Liver (tissue), 9 donors: ENCODE results near the gene WNT8B. TPM values are rescaled to one million over a fixed set of nuclear protein-coding genes. Genes with fewer than 3 reads are reported as not detected.

Experiments used
- DNase-seq: peaks from one replicate; pipeline ENCODE4 v3.0.0-alpha.2; 2017; ENCODE audit warnings: low spot score
- H3K27ac ChIP-seq, 2 donors: one replicate each; pipeline ENCODE4 v1.7.0; 2013; ENCODE audit warnings: inconsistent platforms in 2 of 2, low read length in 2 of 2, control low read depth in 1 of 2, low read depth in 1 of 2, mild to moderate bottlenecking in 1 of 2
- H3K27me3 ChIP-seq, 4 donors: one replicate each; pipeline versions ENCODE4 v1.6.1 to v1.7.0; 2013; ENCODE audit warnings: low read length in 3 of 4, inconsistent platforms in 1 of 4, mild to moderate bottlenecking in 1 of 4, moderate library complexity in 1 of 4; ENCODE audit not compliant: control insufficient read depth in 4 of 4, insufficient read depth in 4 of 4
- H3K36me3 ChIP-seq, 4 donors: one replicate each; pipeline versions ENCODE4 v1.6.1 to v1.7.0; 2013; ENCODE audit warnings: low read length in 3 of 4, mild to moderate bottlenecking in 3 of 4, low read depth in 1 of 4, moderate library complexity in 1 of 4; ENCODE audit not compliant: control insufficient read depth in 4 of 4, insufficient read depth in 3 of 4
- H3K4me1 ChIP-seq, 4 donors: one replicate each; pipeline versions ENCODE4 v1.6.1 to v1.7.0; 2013; ENCODE audit warnings: low read length in 3 of 4, mild to moderate bottlenecking in 3 of 4, moderate library complexity in 1 of 4; ENCODE audit not compliant: control insufficient read depth in 4 of 4, insufficient read depth in 4 of 4
- H3K4me3 ChIP-seq, 3 donors: one replicate each; pipeline versions ENCODE4 v1.6.1 to v1.7.0; 2013; ENCODE audit warnings: low read length in 3 of 3, control low read depth in 1 of 3, low read depth in 1 of 3, mild to moderate bottlenecking in 1 of 3
- H3K9ac ChIP-seq, 2 donors: one replicate each; pipeline ENCODE4 v1.7.0; 2013; ENCODE audit warnings: low read length in 2 of 2, mild to moderate bottlenecking in 2 of 2, moderate library complexity in 2 of 2, control low read depth in 1 of 2, low read depth in 1 of 2
- H3K9me3 ChIP-seq, 4 donors: one replicate each; pipeline versions ENCODE4 v1.6.1 to v1.7.0; 2013; ENCODE audit warnings: low read length in 3 of 4; ENCODE audit not compliant: control insufficient read depth in 4 of 4
- FOXA1 ChIP-seq: IDR thresholded peaks from 2 replicates; pipeline ENCODE4 v1.6.1; 2016; ENCODE audit warnings: antibody characterized with exemption
- FOXA2 ChIP-seq: IDR thresholded peaks from 2 replicates; pipeline ENCODE4 v1.6.1; 2016; ENCODE audit warnings: antibody characterized with exemption
- GABPA ChIP-seq, 2 donors: IDR thresholded peaks in 1 of 2; conservative IDR thresholded peaks in 1 of 2; 2 replicates each; pipeline ENCODE4 v1.6.1; 2016; ENCODE audit warnings: antibody characterized with exemption in 2 of 2, mild to moderate bottlenecking in 1 of 2, moderate library complexity in 1 of 2
- HNF4A ChIP-seq, 2 donors: conservative IDR thresholded peaks; 2 replicates each; pipeline ENCODE4 v1.6.1; 2016; ENCODE audit warnings: antibody characterized with exemption in 2 of 2, mild to moderate bottlenecking in 2 of 2
- JUND ChIP-seq, 2 donors: IDR thresholded peaks; 2 replicates each; pipeline ENCODE4 v1.6.1; 2016; ENCODE audit warnings: antibody characterized with exemption in 2 of 2
- NR2F2 ChIP-seq: IDR thresholded peaks from 2 replicates; pipeline ENCODE4 v1.6.1; 2016; ENCODE audit warnings: antibody characterized with exemption
- RAD21 ChIP-seq, 2 donors: IDR thresholded peaks; 2 replicates each; pipeline ENCODE4 v1.6.1; 2016; ENCODE audit warnings: antibody characterized with exemption in 2 of 2, mild to moderate bottlenecking in 2 of 2
- SP1 ChIP-seq: IDR thresholded peaks from 2 replicates; pipeline ENCODE4 v1.6.1; 2018; ENCODE audit warnings: antibody characterized with exemption, mild to moderate bottlenecking
- TAF1 ChIP-seq: conservative IDR thresholded peaks from 2 replicates; pipeline ENCODE4 v1.6.1; 2016; ENCODE audit warnings: antibody characterized with exemption, mild to moderate bottlenecking
- WGBS: extraction: QIAGEN DNeasy Blood & Tissue Kit; methylation state at CpG from one replicate; pipeline ENCODE4 v1.1.7; 2013; 5-methylcytosine and 5-hydroxymethylcytosine counted together
- polyA plus RNA-seq, 2 donors: library from polyadenylated mRNA; stranded (reverse) in 1 of 2; unstranded in 1 of 2; fragments of 200-250 nt in 1 of 2; fragments of >200 nt in 1 of 2; fragmentation: Nextera tagmentation in 1 of 2; extraction: Ambion mirVana in 1 of 2; gene quantifications; one replicate each; pipeline versions ENCODE4 v1.2.1 to v1.2.3, GENCODE V29; 2013 to 2015
- total RNA-seq, 2 donors: library from RNA; depleted of rRNA; stranded (reverse); fragments of >200 nt; gene quantifications; one replicate each; pipeline ENCODE4 v1.2.3, GENCODE V29; 2014
- TF ChIP-seq, protein P1 (sequence below): IDR thresholded peaks from 2 replicates; pipeline ENCODE4 v1.6.1; 2016; ENCODE audit warnings: antibody characterized with exemption
- TF ChIP-seq, protein P2 (sequence below): IDR thresholded peaks from 2 replicates; pipeline ENCODE4 v1.6.1; 2016; ENCODE audit warnings: antibody characterized with exemption
- TF ChIP-seq, protein P3 (sequence below): IDR thresholded peaks from 2 replicates; pipeline ENCODE4 v1.6.1; 2016; ENCODE audit warnings: antibody characterized with exemption
- donor health status: healthy.
- donor health status: healthy.
- donor health status: healthy.
- donor health status: healthy.
- donor health status: healthy.

Gene WNT8B
- total and polyA plus RNA-seq, 4 donors: not detected

DNA sequence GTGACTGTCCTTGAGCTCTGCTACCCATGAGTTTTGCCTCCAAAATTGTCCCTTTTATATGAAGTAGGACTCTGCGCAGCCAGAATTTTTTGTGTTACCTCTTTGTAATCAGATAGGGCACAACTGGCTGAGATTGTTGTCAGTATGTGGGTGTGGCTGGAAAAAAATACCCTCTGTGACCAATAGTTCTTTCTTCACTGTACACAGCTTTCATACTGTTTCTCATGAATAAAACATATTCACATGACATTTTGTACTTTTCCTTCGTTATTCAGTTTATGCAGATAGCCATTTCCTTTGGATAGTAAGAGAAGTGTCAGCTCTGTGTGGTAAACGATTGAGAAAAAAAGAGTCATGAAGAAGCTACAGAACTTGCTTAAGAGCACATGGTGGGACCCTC is 49.6 kb upstream of the WNT8B start (continued):
- TF ChIP-seq, protein P1, sequence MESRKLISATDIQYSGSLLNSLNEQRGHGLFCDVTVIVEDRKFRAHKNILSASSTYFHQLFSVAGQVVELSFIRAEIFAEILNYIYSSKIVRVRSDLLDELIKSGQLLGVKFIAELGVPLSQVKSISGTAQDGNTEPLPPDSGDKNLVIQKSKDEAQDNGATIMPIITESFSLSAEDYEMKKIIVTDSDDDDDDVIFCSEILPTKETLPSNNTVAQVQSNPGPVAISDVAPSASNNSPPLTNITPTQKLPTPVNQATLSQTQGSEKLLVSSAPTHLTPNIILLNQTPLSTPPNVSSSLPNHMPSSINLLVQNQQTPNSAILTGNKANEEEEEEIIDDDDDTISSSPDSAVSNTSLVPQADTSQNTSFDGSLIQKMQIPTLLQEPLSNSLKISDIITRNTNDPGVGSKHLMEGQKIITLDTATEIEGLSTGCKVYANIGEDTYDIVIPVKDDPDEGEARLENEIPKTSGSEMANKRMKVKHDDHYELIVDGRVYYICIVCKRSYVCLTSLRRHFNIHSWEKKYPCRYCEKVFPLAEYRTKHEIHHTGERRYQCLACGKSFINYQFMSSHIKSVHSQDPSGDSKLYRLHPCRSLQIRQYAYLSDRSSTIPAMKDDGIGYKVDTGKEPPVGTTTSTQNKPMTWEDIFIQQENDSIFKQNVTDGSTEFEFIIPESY: no peak
- TF ChIP-seq, protein P2, sequence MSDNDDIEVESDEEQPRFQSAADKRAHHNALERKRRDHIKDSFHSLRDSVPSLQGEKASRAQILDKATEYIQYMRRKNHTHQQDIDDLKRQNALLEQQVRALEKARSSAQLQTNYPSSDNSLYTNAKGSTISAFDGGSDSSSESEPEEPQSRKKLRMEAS: no peak
- TF ChIP-seq TAF1: no peak
- TF ChIP-seq JUND (IDR thresholded peaks at IDR 0.05): no peak
- no peak for TF ChIP-seq GABPA (IDR thresholded peaks at IDR 0.05 in 1 of 2, conservative IDR thresholded peaks at IDR 0.05 in 1 of 2)
- no peak for TF ChIP-seq SP1
- TF ChIP-seq FOXA2: no peak
- TF ChIP-seq HNF4A (conservative IDR thresholded peaks at IDR 0.05): no peak
- TF ChIP-seq FOXA1: no peak
- TF ChIP-seq NR2F2: no peak
- TF ChIP-seq, protein P3, sequence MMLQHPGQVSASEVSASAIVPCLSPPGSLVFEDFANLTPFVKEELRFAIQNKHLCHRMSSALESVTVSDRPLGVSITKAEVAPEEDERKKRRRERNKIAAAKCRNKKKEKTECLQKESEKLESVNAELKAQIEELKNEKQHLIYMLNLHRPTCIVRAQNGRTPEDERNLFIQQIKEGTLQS: no peak
- TF ChIP-seq RAD21 (IDR thresholded peaks at IDR 0.05): no peak

- Histone ChIP-seq H3K27ac (no peak overlapping the region), H3K4me3 (no peak overlapping the region), H3K4me1 (peaks cover 0 to 4% (median 4%) of the 10 kb centered on the region in 4 donors), H3K9ac (no peak overlapping the region), H3K9me3 (no peaks in the 10 kb centered on the region), H3K27me3 (peaks cover 0 to 3% (median 0%) of the 10 kb centered on the region in 4 donors), H3K36me3 (no peaks in the 10 kb centered on the region)
- TF ChIP-seq, protein P1: no peak
- no peak for TF ChIP-seq GABPA (IDR thresholded peaks at IDR 0.05 in 1 of 2, conservative IDR thresholded peaks at IDR 0.05 in 1 of 2)
- no peak for TF ChIP-seq TAF1
- TF ChIP-seq FOXA1: no peak
- DNase-seq: no peak
- 86% methylated on average over 4 of the region's 4 CpGs for WGBS
Observed at GRCh38 chr10:100419911-100420449, 42.8 kb upstream of the WNT8B start.

DNA sequence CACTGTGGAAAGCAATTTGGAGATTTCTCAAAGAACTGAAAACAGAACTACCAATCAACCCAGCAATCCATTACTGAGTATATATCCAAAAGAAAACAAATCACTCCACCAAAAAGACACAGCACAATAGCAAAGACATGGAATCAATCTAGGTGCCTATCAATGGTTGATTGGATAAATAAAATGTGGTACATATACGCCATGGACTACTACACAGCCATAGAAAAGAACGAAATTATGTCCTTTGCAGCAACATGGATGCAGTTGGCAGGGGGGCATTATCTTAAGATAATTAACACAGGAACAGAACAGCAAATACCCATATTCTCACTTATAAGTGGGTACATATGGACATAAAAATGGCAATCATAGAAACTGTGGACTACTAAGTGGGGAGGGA is 35.4 kb upstream of the WNT8B start:
- TF ChIP-seq, protein P2: no peak
- Histone ChIP-seq H3K4me1 (peaks cover 0 to 6% (median 5%) of the 10 kb centered on the region in 4 donors), H3K27me3 (no peaks in the 10 kb centered on the region), H3K9me3 (no peaks in the 10 kb centered on the region), H3K27ac (no peak overlapping the region), H3K36me3 (no peaks in the 10 kb centered on the region), H3K9ac (no peak overlapping the region), H3K4me3 (no peak overlapping the region)
- 95% methylated on average over 2 of the region's 2 CpGs for WGBS
- DNase-seq: no peak
